Lung (tissue), 12 donors: ENCODE results near the gene SOX6. TPM values are rescaled to one million over a fixed set of nuclear protein-coding genes. Genes with fewer than 3 reads are reported as not detected.
A peak's percentile ranks its signal among the peaks of the same experiment; 100 is the strongest.

Experiments used
- ATAC-seq: fragments of 200-7000 bp; cut with Tn5 transposase; one replicate; pipeline ENCODE4 v1.9.1; 2020; ENCODE audit warnings: moderate number of reproducible peaks; ENCODE audit not compliant: insufficient read depth, low FRiP score
- DNase-seq, 3 donors: peaks; one replicate each; pipeline ENCODE4 v3.0.0-alpha.2; 2013 to 2017
- H3K27ac ChIP-seq, 2 donors: one replicate each; pipeline ENCODE4 v1.5.1; 2013; ENCODE audit warnings: mild to moderate bottlenecking in 2 of 2, moderate library complexity in 2 of 2, control low read depth in 1 of 2, inconsistent platforms in 1 of 2, low read depth in 1 of 2, low read length in 1 of 2
- H3K27me3 ChIP-seq, 3 donors: one replicate each; pipeline ENCODE4 v1.5.1; 2013; ENCODE audit warnings: low read length in 2 of 3; ENCODE audit not compliant: control insufficient read depth in 3 of 3, insufficient read depth in 3 of 3
- H3K36me3 ChIP-seq, 4 donors: one replicate each; pipeline ENCODE4 v1.5.1; 2013; ENCODE audit warnings: low read length in 4 of 4, mild to moderate bottlenecking in 1 of 4, moderate library complexity in 1 of 4; ENCODE audit not compliant: control insufficient read depth in 4 of 4, insufficient read depth in 4 of 4
- H3K4me1 ChIP-seq, 5 donors: one replicate each; pipeline ENCODE4 v1.5.1; 2013; ENCODE audit warnings: low read length in 5 of 5, mild to moderate bottlenecking in 2 of 5, moderate library complexity in 1 of 5; ENCODE audit not compliant: control insufficient read depth in 5 of 5, insufficient read depth in 5 of 5
- H3K4me3 ChIP-seq: one replicate; pipeline ENCODE4 v1.5.1; 2013; ENCODE audit warnings: mild to moderate bottlenecking, control low read depth, moderate library complexity
- H3K9ac ChIP-seq, 2 donors: one replicate each; pipeline ENCODE4 v1.5.1; 2013; ENCODE audit warnings: low read length in 2 of 2, control low read depth in 1 of 2; ENCODE audit not compliant: insufficient read depth in 1 of 2
- H3K9me3 ChIP-seq, 4 donors: one replicate each; pipeline ENCODE4 v1.5.1; 2013; ENCODE audit warnings: low read length in 3 of 4, mild to moderate bottlenecking in 1 of 4, moderate library complexity in 1 of 4; ENCODE audit not compliant: control insufficient read depth in 4 of 4, insufficient read depth in 3 of 4
- CTCF ChIP-seq: IDR thresholded peaks from 2 replicates; pipeline ENCODE4 v1.5.1; 2012; ENCODE audit warnings: mild to moderate bottlenecking; ENCODE audit errors: control extremely low read depth, extremely low read depth
- WGBS, 2 donors: extraction: QIAGEN DNeasy Blood & Tissue Kit; methylation state at CpG; one replicate each; pipeline ENCODE4 v1.1.7; 2013; 5-methylcytosine and 5-hydroxymethylcytosine counted together
- polyA plus RNA-seq, 2 donors: library from polyadenylated mRNA; stranded (reverse); fragments of 200-250 nt; gene quantifications; one replicate each; pipeline ENCODE4 v1.2.1, GENCODE V29; 2013
- total RNA-seq, 2 donors: library from RNA; depleted of rRNA in 1 of 2; stranded (reverse); fragments of >200 nt in 1 of 2; gene quantifications; one replicate each; pipeline ENCODE4 v1.2.1, GENCODE V29; 2014 to 2021
- donor health status: control.
- donor health status: control.
- donor health status: Bipolar disorder and iron deficiency.
- donor health status: healthy.
- donor health status: DM: yes; HTN: yes; CAD: no.

Gene SOX6
- total and polyA plus RNA-seq, 4 donors: 0.58 to 31.7 (median 7.4) TPM

- Histone ChIP-seq H3K9me3 (no peaks in the 10 kb centered on the region), H3K36me3 (no peaks in the 10 kb centered on the region), H3K4me3 (no peak overlapping the region), H3K27ac (no peak overlapping the region), H3K9ac (no peak overlapping the region), H3K27me3 (no peaks in the 10 kb centered on the region), H3K4me1 (peaks cover 0 to 17% (median 2%) of the 10 kb centered on the region in 5 donors)
- DNase-seq (peak; percentile 42 to 59 (median 45)), ATAC-seq (no peak)
- 50 to 70% methylated on average over 3 of the region's 3 CpGs for WGBS, 2 donors
- no peak for TF ChIP-seq CTCF
Observed at GRCh38 chr11:16226245-16226644, 130.1 kb downstream of the SOX6 start.

DNA sequence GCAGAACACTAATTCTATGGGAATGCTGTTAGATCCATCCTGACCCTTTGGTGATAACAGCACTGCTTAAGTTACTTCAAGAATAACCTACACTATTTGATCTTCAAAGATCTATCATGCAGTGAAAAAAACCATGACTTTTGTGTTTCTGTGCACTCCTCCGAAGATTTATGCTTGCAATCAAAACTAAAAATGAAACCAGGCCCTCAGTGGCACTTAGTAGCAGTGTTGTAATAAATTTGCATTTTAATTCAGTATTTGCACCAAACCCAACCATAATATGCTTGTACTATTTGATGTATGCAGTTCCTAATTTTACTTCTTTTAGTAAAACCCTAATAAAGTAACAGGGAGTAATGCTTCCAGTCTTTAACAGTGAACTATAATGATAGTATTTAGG, 130.7 kb downstream of the SOX6 start:
- WGBS, 2 donors: 79 to 80% methylated on average over 1 of the region's 1 CpG
- H3K36me3 ChIP-seq: no peaks in the 10 kb centered on the region
- no peaks in the 10 kb centered on the region for H3K27me3 ChIP-seq
- no peak overlapping the region for H3K27ac ChIP-seq
- no peak overlapping the region for H3K9ac ChIP-seq
- TF ChIP-seq CTCF: no peak
- ATAC-seq (no peak), DNase-seq (no peak)
- peaks cover 0 to 17% (median 2%) of the 10 kb centered on the region in 5 donors for H3K4me1 ChIP-seq
- no peak overlapping the region for H3K4me3 ChIP-seq
- H3K9me3 ChIP-seq: no peaks in the 10 kb centered on the region

- Histone ChIP-seq H3K36me3 (no peaks in the 10 kb centered on the region), H3K4me3 (no peak overlapping the region), H3K27me3 (no peaks in the 10 kb centered on the region), H3K9ac (no peak overlapping the region), H3K9me3 (no peaks in the 10 kb centered on the region), H3K27ac (no peak overlapping the region), H3K4me1 (peaks cover 0 to 17% (median 2%) of the 10 kb centered on the region in 5 donors)
- ATAC-seq: no peak
- TF ChIP-seq CTCF: no peak
- peak in 1 of 3 donors; percentile 22 for DNase-seq
- WGBS, 2 donors: 77 to 85% methylated on average over 1 of the region's 1 CpG
Observed at GRCh38 chr11:16223558-16223957, 132.8 kb downstream of the SOX6 start.

- no peak overlapping the region for H3K27ac ChIP-seq
- no peak for ATAC-seq
- H3K27me3 ChIP-seq: no peaks in the 10 kb centered on the region
- TF ChIP-seq CTCF: no peak
- no peak for DNase-seq
- H3K36me3 ChIP-seq: no peaks in the 10 kb centered on the region
- no peak overlapping the region for H3K9ac ChIP-seq
- 88 to 92% methylated on average over 3 of the region's 3 CpGs for WGBS, 2 donors
- H3K9me3 ChIP-seq: no peaks in the 10 kb centered on the region
- no peaks in the 10 kb centered on the region for H3K4me1 ChIP-seq
- H3K4me3 ChIP-seq: no peak overlapping the region
Observed at GRCh38 chr11:16217631-16218030, 138.7 kb downstream of the SOX6 start.
